Measurements from ENCODE around the gene SALL4. TPM values are rescaled to one million over a fixed set of nuclear protein-coding genes. Genes with fewer than 3 reads are reported as not detected.
A peak's percentile ranks its signal among the peaks of the same experiment; 100 is the strongest.

The SALL4 gene
- 231 and 235 TPM in 2 replicates for total RNA-seq (2021; fragmentation: NEBNext Ultra II Directional; extraction: Animal tissue kit (Norgen Biotek cat#: 25700))
- polyA plus RNA-seq (2011; rRNA removed) = 108 and 112 TPM in 2 replicates
- polyA plus RNA-seq (2011; cell fraction: cytosol; rRNA removed) = 112 TPM
- 154 TPM for polyA plus RNA-seq (2011; cell fraction: nucleus; rRNA removed)
- 110 to 133 TPM (median 122 TPM) in 4 replicates for polyA plus RNA-seq (2012, experiment 1 of 2)
- 27.8 TPM for polyA plus RNA-seq (2012, experiment 2 of 2)
- polyA plus RNA-seq (2013, experiment 1 of 2) = 105 TPM
- 96.6 TPM for polyA plus RNA-seq (2013, experiment 2 of 2)
- polyA minus RNA-seq (2011; rRNA and poly(A)+ RNA removed) = 306 and 384 TPM in 2 replicates
- 215 TPM for polyA minus RNA-seq (2011; cell fraction: cytosol; rRNA and poly(A)+ RNA removed)
- 147 TPM for polyA minus RNA-seq (2011; cell fraction: nucleus; rRNA and poly(A)+ RNA removed)
- long read RNA-seq, experiment 1, full-length matches to known transcripts = 4 of 33 reads
- long read RNA-seq, experiment 1, partial matches to known transcripts = 28 of 33 reads
- long read RNA-seq, experiment 1, other reads (novel, unspliced or antisense) = 1 of 33 reads
- long read RNA-seq, experiment 2, full-length matches to known transcripts = 4 of 20 reads
- long read RNA-seq, experiment 2, partial matches to known transcripts = 2 of 20 reads
- long read RNA-seq, experiment 2, other reads (novel, unspliced or antisense) = 14 of 20 reads

DNA sequence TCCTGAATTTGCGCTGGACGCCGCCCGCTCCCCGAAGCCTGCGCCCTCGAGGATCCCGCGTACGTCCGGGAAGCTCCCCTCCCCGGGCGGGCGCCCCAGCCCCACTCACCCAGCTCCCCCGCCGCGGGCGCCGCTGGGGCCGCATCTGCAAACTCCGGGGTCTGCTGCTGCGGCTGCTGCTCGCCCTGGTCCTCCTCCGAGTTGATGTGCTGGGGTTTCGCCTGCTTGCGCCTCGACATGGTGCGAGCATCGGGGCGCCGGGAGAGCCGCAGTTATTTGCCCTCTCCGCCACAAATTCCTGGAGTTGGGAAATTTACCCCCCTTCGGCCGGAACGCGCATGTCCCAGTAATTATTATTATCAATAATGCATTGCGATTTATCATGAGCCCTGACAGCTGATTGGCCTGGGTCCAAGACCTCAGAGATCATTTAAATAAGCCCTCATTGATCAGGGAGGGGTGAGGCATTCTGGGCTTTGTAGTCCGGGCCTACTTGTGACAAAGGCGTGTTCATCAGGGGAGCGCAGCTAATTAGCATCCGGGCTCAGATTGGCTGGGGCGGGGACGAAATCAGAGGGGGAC, at the start of gene SALL4:
Gene SALL4, minus strand, starts transcription at position 352 of the 582 bp plus-strand sequence. Its CDS starts 113 bp downstream, at position 239.
- Histone ChIP-seq H3K4me2 (ENCODE audit: insufficient read depth in 1 of 2, low read depth in 2 of 2, low read length in 2 of 2) (peak within 1 kb of the TSS; percentile 72 to 99), H2AFZ (ENCODE audit: low read length) (peak within 1 kb of the TSS; percentile 64; the same call in 1 of the 2 replicates), H3K9ac (replicated peaks in 1 of 4; ENCODE audit: extremely low read depth in 1 of 4, low read depth in 3 of 4, low read length in 3 of 4) (peak within 1 kb of the TSS; percentile 84 to 97 (median 96)), H3K4ac (replicated peaks; ENCODE audit: insufficient read length, low read depth, low read length) (peak within 1 kb of the TSS; percentile 82), H2BK5ac (ENCODE audit: low read depth, low read length) (peak within 1 kb of the TSS; percentile 90), H3K4me1 (replicated peaks in 1 of 4; ENCODE audit: control insufficient read depth in 3 of 4, insufficient read depth in 4 of 4, low read length in 3 of 4) (peaks cover 3 to 10% (median 4%) of the 10 kb centered on the region in 4 experiments; a peak in 6 of 7 replicates), H4K91ac (replicated peaks; ENCODE audit: insufficient read length, low read length) (peak within 1 kb of the TSS; percentile 91), H3K14ac (ENCODE audit: insufficient read length) (no peak within 1 kb of the TSS), H4K20me1 (replicated peaks in 1 of 2; ENCODE audit: control insufficient read depth in 1 of 2, insufficient read depth in 2 of 2, low read length in 2 of 2) (peaks cover 5 to 7% of the 10 kb centered on the region in 2 experiments), H3K27me3 (replicated peaks in 1 of 4; ENCODE audit: control insufficient read depth in 3 of 4, extremely low read depth in 1 of 4, insufficient read depth in 3 of 4, low read length in 3 of 4) (no peaks in the 10 kb centered on the region), H3K79me2 (ENCODE audit: control insufficient read depth in 1 of 2, insufficient read depth in 2 of 2, low read length in 2 of 2) (peaks cover 22 to 50% of the 10 kb centered on the region in 2 experiments), H3K79me1 (ENCODE audit: low read depth, low read length) (no peaks in the 10 kb centered on the region; the same call in 1 of the 2 replicates), H4K5ac (ENCODE audit: insufficient read length, low read depth, low read length) (peak within 1 kb of the TSS; percentile 90), H3K9me3 (ENCODE audit: insufficient read depth in 2 of 2, low read depth in 1 of 2, low read length in 1 of 2) (no peaks in the 10 kb centered on the region), H3K4me3 (ENCODE audit: extremely low read depth in 1 of 4, insufficient read depth in 2 of 4, low read depth in 3 of 4, low read length in 4 of 4) (peak within 1 kb of the TSS; percentile 90 to 99 (median 94)), H2BK20ac (ENCODE audit: low read length) (no peak within 1 kb of the TSS), H3K56ac (replicated peaks; ENCODE audit: insufficient read length, low read depth, low read length) (peak within 1 kb of the TSS; percentile 98), H3K18ac (ENCODE audit: extremely low read depth, low read length) (peak within 1 kb of the TSS; percentile 95), H2AK5ac (ENCODE audit: low read depth, low read length) (no peak within 1 kb of the TSS), H3K23ac (ENCODE audit: insufficient read length) (no peak within 1 kb of the TSS), H2BK15ac (ENCODE audit: low read length) (no peak within 1 kb of the TSS), H3K23me2 (ENCODE audit: low read depth, low read length) (peaks cover 10% of the 10 kb centered on the region), H4K8ac (ENCODE audit: extremely low read depth, insufficient read depth, low read length) (peak within 1 kb of the TSS; percentile 97), H2BK12ac (ENCODE audit: low read depth, low read length) (no peak within 1 kb of the TSS; the same call in 1 of the 2 replicates), H3K36me3 (ENCODE audit: control insufficient read depth in 2 of 4, insufficient read depth in 4 of 4, low read length in 3 of 4) (peaks cover 0 to 8% (median 0%) of the 10 kb centered on the region in 4 experiments; a peak in 1 of 8 replicates), H2BK120ac (replicated peaks; ENCODE audit: low read depth, low read length) (peak within 1 kb of the TSS; percentile 56), H3K27ac (ENCODE audit: low read depth, low read length) (peak within 1 kb of the TSS; percentile 96)
- DNase-seq (ENCODE audit: low read depth in 1 of 2, low spot score in 2 of 2) (peak; percentile 83 to 91), FAIRE-seq (peak; percentile 99)
- 3% methylated on average over 17 of the region's 44 CpGs; no CpG with 5 or more reads in 1 of the 2 experiments for WGBS, 2 experiments (ENCODE audit: extremely low coverage in 1 of 2, insufficient coverage in 1 of 2, insufficient read length in 1 of 2, insufficient replicate concordance in 2 of 2, low coverage in 1 of 2, low lambda C conversion rate in 2 of 2, missing lambda C conversion rate in 1 of 2)
- ChIA-PET POLR2A (ENCODE audit: partially characterized antibody) (interaction anchor here (0.8 to 1.9 kb wide), 27 partner anchors 8 to 390 kb away, joined by 3 to 9 read pairs (median 4); no protein-coding TSS in a partner anchor), CTCF (ENCODE audit: partially characterized antibody) (interaction anchor here (0.6 to 2.2 kb wide), 7 partner anchors 13 to 1793 kb away, joined by 3 to 9 read pairs (median 3); no protein-coding TSS in a partner anchor)
- peak; percentile 40; the same call in 1 of the 2 replicates for TF ChIP-seq POLR2AphosphoS5 (IDR thresholded peaks at IDR 0.05; ENCODE audit: low read depth, low read length)
- peak; percentile 46 for TF ChIP-seq ASH2L (IDR thresholded peaks at IDR 0.05; ENCODE audit: low read length)
- peak; percentile 61 for TF ChIP-seq SIX5 (IDR thresholded peaks at IDR 0.05; ENCODE audit: low read depth, low read length)
- peak; percentile 60; the same call in 1 of the 2 replicates for TF ChIP-seq TBP (IDR thresholded peaks at IDR 0.05; ENCODE audit: low read depth, low read length)
- TF ChIP-seq TAF1 (IDR thresholded peaks at IDR 0.05; ENCODE audit: low read depth, low read length) = peak; percentile 64
- peak; percentile 57; the same call in 1 of the 2 replicates for TF ChIP-seq TEAD4 (IDR thresholded peaks at IDR 0.05; ENCODE audit: low read depth, low read length)
- TF ChIP-seq CREB1 (IDR thresholded peaks at IDR 0.05) = peak; percentile 83
- TF ChIP-seq PHF8 (conservative IDR thresholded peaks at IDR 0.05; ENCODE audit: low read depth, low read length) = peak; percentile 52; the same call in 1 of the 2 replicates
- TF ChIP-seq TCF12 (IDR thresholded peaks at IDR 0.05; ENCODE audit: low read depth, low read length) = no peak
- TF ChIP-seq TAF7 (optimal IDR thresholded peaks at IDR 0.05; ENCODE audit: borderline replicate concordance, low read depth, low read length) = no peak
